K562 (cell line): ENCODE measurements around the gene NUP62. TPM values are rescaled to one million over a fixed set of nuclear protein-coding genes. Genes with fewer than 3 reads are reported as not detected.

Source experiments
- ATAC-seq: fragments of 200-7000 bp; cut with Tn5 transposase; 3 replicates; pipeline ENCODE4 v1.9.1; 2020; ENCODE audit warnings: moderate library complexity
- BruUV-seq: library from RNA; stranded (reverse); fragments of 400-500 nt; replicated peaks from 2 replicates; lab custom pipeline; 2021; lab: Mats Ljungman, UMichigan
- CTCF ChIA-PET: fragments of 300-600 bp; formaldehyde crosslinking; extraction: SDS; loops from one replicate; lab custom pipeline; 2021; ENCODE audit warnings: low intra/inter-chr PET ratio; lab: Yijun Ruan, JAX
- POLR2A ChIA-PET: fragments of 300-600, 350-650 bp; sonication (Branson Sonifier 250); formaldehyde crosslinking; extraction: SDS; loops from one replicate; lab custom pipeline; 2021; ENCODE audit warnings: antibody characterized with exemption, inconsistent platforms; lab: Yijun Ruan, JAX
- DNase-seq, 4 experiments: peaks; one replicate each; pipeline versions ENCODE4 v3.0.0 to v3.0.0-alpha.2; 2011 to 2018; ENCODE audit warnings: low spot score in 3 of 4, mixed read lengths in 3 of 4; ENCODE audit errors: extremely low read depth in 1 of 4
- FAIRE-seq: peaks from 2 replicates; lab custom pipeline; 2011; peaks lifted over from hg19 to GRCh38; lab: Jason Lieb, UNC
- H2AFZ ChIP-seq: 2 replicates; pipeline ENCODE4 v1.6.0; 2011; ENCODE audit warnings: low read depth, low read length, control low read depth, inconsistent platforms
- H3K27ac ChIP-seq: fragments of 200-600 bp; 3 replicates; pipeline ENCODE4 v1.8.0; 2011; ENCODE audit warnings: low read depth, mild to moderate bottlenecking, control low read depth, inconsistent platforms, low read length, moderate library complexity, mixed read lengths; ENCODE audit errors: extremely low read depth
- H3K27me3 ChIP-seq, 2 experiments: fragments of 300-600 bp in 1 of 2; 2 replicates in 1 of 2; 3 replicates in 1 of 2; pipeline versions ENCODE4 v1.6.0 to v1.8.0; 2011; ENCODE audit warnings: inconsistent platforms in 2 of 2, low read length in 2 of 2, mild to moderate bottlenecking in 1 of 2, mixed read lengths in 1 of 2, moderate library complexity in 1 of 2; ENCODE audit not compliant: control insufficient read depth in 2 of 2, insufficient read depth in 2 of 2
- H3K36me3 ChIP-seq: fragments of 300-600 bp; 3 replicates; pipeline ENCODE4 v1.8.0; 2011; ENCODE audit warnings: mild to moderate bottlenecking, low read length, inconsistent platforms; ENCODE audit not compliant: control insufficient read depth, insufficient read depth
- H3K4me1 ChIP-seq, 2 experiments: fragments of 200-600 bp in 1 of 2; replicated peaks in 1 of 2; 2 replicates in 1 of 2; 3 replicates in 1 of 2; pipeline versions ENCODE4 v1.5.1 to v1.8.0; 2011; ENCODE audit warnings: inconsistent platforms in 2 of 2, low read length in 2 of 2, mild to moderate bottlenecking in 1 of 2, mixed read lengths in 1 of 2, moderate library complexity in 1 of 2; ENCODE audit not compliant: control insufficient read depth in 2 of 2, insufficient read depth in 2 of 2
- H3K4me2 ChIP-seq: 2 replicates; pipeline ENCODE4 v1.6.1; 2011; ENCODE audit warnings: low read length, control low read depth, inconsistent platforms, mixed read lengths; ENCODE audit not compliant: insufficient read depth
- H3K4me3 ChIP-seq: fragments of 200-600 bp; sonication (generic), shearing (Covaris generic); 2 replicates; pipeline ENCODE4 v1.5.1; 2016; ENCODE audit warnings: control low read depth, inconsistent platforms
- H3K79me2 ChIP-seq: fragments of 200-600 bp; 3 replicates; pipeline ENCODE4 v1.8.0; 2011; ENCODE audit warnings: low read length, inconsistent platforms; ENCODE audit not compliant: control insufficient read depth, insufficient read depth
- H3K9ac ChIP-seq, 2 experiments: 2 replicates each; pipeline versions ENCODE4 v1.6.0 to v1.6.1; 2011; ENCODE audit warnings: low read depth in 2 of 2, low read length in 2 of 2, control low read depth in 1 of 2, inconsistent platforms in 1 of 2, mild to moderate bottlenecking in 1 of 2, mixed read lengths in 1 of 2; ENCODE audit not compliant: insufficient read depth in 1 of 2
- H3K9me1 ChIP-seq: one replicate; pipeline ENCODE4 v1.6.0; 2011; ENCODE audit warnings: inconsistent platforms, mild to moderate bottlenecking, low read length, moderate library complexity; ENCODE audit not compliant: control insufficient read depth, insufficient read depth
- H3K9me3 ChIP-seq: replicated peaks from 2 replicates; pipeline ENCODE4 v1.5.1; 2011; ENCODE audit warnings: low read depth, low read length, inconsistent platforms; ENCODE audit not compliant: control insufficient read depth, insufficient read depth
- H4K20me1 ChIP-seq: replicated peaks from 2 replicates; pipeline ENCODE4 v1.6.1; 2011; ENCODE audit warnings: low read length, inconsistent platforms, mixed read lengths; ENCODE audit not compliant: control insufficient read depth, insufficient read depth
- ARNT ChIP-seq, 2 experiments: fragments of 450-650 bp; IDR thresholded peaks; 2 replicates each; pipeline ENCODE4 v1.6.1; 2016; ENCODE audit warnings: mild to moderate bottlenecking in 1 of 2
- DMBX1 ChIP-seq: fragments of 250-450 bp; sonication (Bioruptor Pico); IDR thresholded peaks from 2 replicates; pipeline ENCODE4 v1.8.0; 2022; ENCODE audit warnings: inconsistent platforms, mild to moderate bottlenecking, moderate library complexity, borderline replicate concordance
- HIVEP1 ChIP-seq: fragments of 250-450 bp; sonication (Bioruptor Pico); IDR thresholded peaks from 2 replicates; pipeline ENCODE4 v1.4.0; 2020; ENCODE audit warnings: mild to moderate bottlenecking
- JUN ChIP-seq, 2 experiments: sonication (generic) in 1 of 2; formaldehyde crosslinking in 1 of 2; IDR thresholded peaks; 2 replicates each; pipeline versions ENCODE4 v1.6.1 to v1.8.0; 2012 to 2022; ENCODE audit warnings: borderline replicate concordance in 2 of 2, mild to moderate bottlenecking in 2 of 2, improper control_type of control experiment in 1 of 2, low read depth in 1 of 2, low read length in 1 of 2, missing genetic modification reagents in 1 of 2
- MECOM ChIP-seq: fragments of 250-450 bp; sonication (Bioruptor Pico); IDR thresholded peaks from 2 replicates; pipeline ENCODE4 v1.8.0; 2022; ENCODE audit warnings: inconsistent platforms
- NR1H2 ChIP-seq: sonication (generic); formaldehyde crosslinking; IDR thresholded peaks from 2 replicates; pipeline ENCODE4 v1.4.0; 2020; ENCODE audit warnings: mild to moderate bottlenecking, missing genetic modification reagents
- PHF21A ChIP-seq: fragments of 450-650 bp; IDR thresholded peaks from 2 replicates; pipeline ENCODE4 v1.6.1; 2017; ENCODE audit warnings: low read depth, borderline replicate concordance
- POLR2AphosphoS5 ChIP-seq: IDR thresholded peaks from 2 replicates; pipeline ENCODE4 v1.6.1; 2011; ENCODE audit warnings: mild to moderate bottlenecking, low read depth, low read length, moderate library complexity; ENCODE audit not compliant: control insufficient read depth, insufficient read depth
- SMAD3 ChIP-seq: fragments of 450-650 bp; formaldehyde crosslinking; conservative IDR thresholded peaks from 2 replicates; pipeline ENCODE4 v1.4.0; 2020; ENCODE audit warnings: mild to moderate bottlenecking
- ZFP36 ChIP-seq: fragments of 150-350 bp; IDR thresholded peaks from 2 replicates; pipeline ENCODE4 v1.6.1; 2018; ENCODE audit warnings: low read length, low read depth; ENCODE audit not compliant: partially characterized antibody
- ZNF224 ChIP-seq: sonication (generic); formaldehyde crosslinking; IDR thresholded peaks from 2 replicates; pipeline ENCODE4 v1.8.0; 2022; ENCODE audit warnings: mild to moderate bottlenecking, missing genetic modification reagents
- WGBS: fragments of 100-300 bp; shearing (Covaris generic); methylation state at CpG from one replicate; pipeline ENCODE4 v1.1.6; 2016; ENCODE audit warnings: low coverage, mixed read lengths; ENCODE audit not compliant: insufficient coverage; ENCODE audit errors: missing lambda C conversion rate; 5-methylcytosine and 5-hydroxymethylcytosine counted together
- in situ Hi-C: fragments of 300-500 bp; cut with MboI; formaldehyde crosslinking; loops from 4 replicates; pipeline ENCODE4 v1.15.0; 2018; ENCODE audit warnings: inconsistent platforms, mixed read lengths
- intact Hi-C: fragments of 100-400 bp; cut with micrococcal nuclease; formaldehyde crosslinking; loops from 2 replicates; pipeline ENCODE4 v1.14.2; 2022
- polyA plus RNA-seq, 8 experiments: library from polyadenylated mRNA; depleted of rRNA in 4 of 8; stranded (reverse) in 5 of 8; unstranded in 3 of 8; fragments of >200 nt; fragmentation: Nextera tagmentation in 2 of 8; fragmentation: Illumina TruSeq in 1 of 8; extraction: Ambion mirVana in 2 of 8; extraction: Trizol in 1 of 8; gene quantifications; 2 replicates each; pipeline versions ENCODE4 v1.2.1 to v1.2.3, GENCODE V29; 2011 to 2014; ENCODE audit warnings: inconsistent platforms in 1 of 8, missing spikeins in 1 of 8
- total RNA-seq, 7 experiments: library from RNA; depleted of rRNA in 6 of 7; stranded (reverse); fragments of >200 nt in 6 of 7; fragmentation: Illumina TruSeq in 2 of 7; extraction: Trizol in 2 of 7; gene quantifications; 2 replicates each; pipeline versions ENCODE4 v1.2.1 to v1.2.3, GENCODE V29; 2011 to 2021; ENCODE audit warnings: low replicate concordance in 1 of 7
- TF ChIP-seq, protein P1 (sequence below): conservative IDR thresholded peaks from 2 replicates; pipeline ENCODE4 v1.6.1; 2011; ENCODE audit warnings: low read depth, mild to moderate bottlenecking, low read length; ENCODE audit not compliant: control insufficient read depth
- TF ChIP-seq, protein P2 (sequence below): sonication (generic); formaldehyde crosslinking; IDR thresholded peaks from 2 replicates; pipeline ENCODE4 v1.9.0; 2022; ENCODE audit warnings: mild to moderate bottlenecking, missing genetic modification reagents
- TF ChIP-seq, protein P3 (sequence below): fragments of 250-450 bp; sonication (Bioruptor Pico); IDR thresholded peaks from 2 replicates; pipeline ENCODE4 v1.8.0; 2022; ENCODE audit warnings: moderate library complexity, mild to moderate bottlenecking, inconsistent platforms

The NUP62 gene
- total and polyA plus RNA-seq, 9 of the 15 experiments (the other 6 are each of a cell fraction or from before 2014, with no cell fraction given), result 16.9 to 109 (median 66.0) TPM

DNA sequence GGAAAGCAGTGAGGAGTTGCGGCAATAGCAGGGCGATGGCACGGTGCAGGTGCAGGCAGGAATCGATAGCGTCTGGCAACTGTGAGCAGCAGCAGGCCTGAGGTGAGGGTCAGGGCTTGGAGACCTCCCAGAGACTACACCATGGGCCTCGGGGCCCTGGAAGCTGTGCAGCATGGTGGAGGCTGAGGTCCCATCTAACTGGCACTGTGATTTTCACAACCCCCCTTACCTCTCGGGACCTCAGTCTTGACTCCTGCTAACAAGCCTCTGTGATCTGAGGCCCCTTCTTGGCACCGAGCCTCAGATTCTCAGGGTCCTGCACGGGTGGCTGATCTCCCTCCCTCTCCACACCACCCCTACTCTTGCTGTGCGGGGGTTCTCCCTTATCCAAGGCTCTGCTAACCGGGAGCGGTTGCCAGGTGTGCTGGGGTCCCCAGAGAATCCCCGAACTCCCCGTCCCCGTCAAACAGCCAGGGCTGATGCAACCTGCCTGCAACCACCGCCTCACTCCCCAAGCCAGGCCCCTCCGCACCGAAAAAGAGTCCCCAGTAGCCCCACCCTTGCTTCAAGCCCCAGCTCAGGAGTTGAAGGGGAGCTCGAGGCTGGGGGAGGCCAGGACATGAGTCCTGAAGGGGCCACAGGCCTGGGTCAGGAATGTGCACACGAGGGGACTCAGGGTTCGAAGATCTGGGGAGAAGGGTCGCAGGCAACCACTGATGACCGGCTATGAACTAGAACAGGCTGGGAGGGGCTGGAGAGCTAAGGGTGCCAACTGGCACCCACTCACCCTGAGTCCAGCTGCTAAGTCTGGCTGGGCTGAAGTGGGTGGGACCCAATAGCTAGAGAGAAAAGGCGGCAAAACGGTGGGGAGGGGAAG is 5.1 kb downstream of the NUP62 start (continued):
- TF ChIP-seq PHF21A (no peak), SMAD3 (CRISPR knock-in tag) (0 out of 2 replicates have a peak, but pooled peaks have one; percentile 6), ZNF224 (CRISPR knock-in tag) (no peak), NR1H2 (CRISPR knock-in tag) (no peak)
- TF ChIP-seq, protein P1, sequence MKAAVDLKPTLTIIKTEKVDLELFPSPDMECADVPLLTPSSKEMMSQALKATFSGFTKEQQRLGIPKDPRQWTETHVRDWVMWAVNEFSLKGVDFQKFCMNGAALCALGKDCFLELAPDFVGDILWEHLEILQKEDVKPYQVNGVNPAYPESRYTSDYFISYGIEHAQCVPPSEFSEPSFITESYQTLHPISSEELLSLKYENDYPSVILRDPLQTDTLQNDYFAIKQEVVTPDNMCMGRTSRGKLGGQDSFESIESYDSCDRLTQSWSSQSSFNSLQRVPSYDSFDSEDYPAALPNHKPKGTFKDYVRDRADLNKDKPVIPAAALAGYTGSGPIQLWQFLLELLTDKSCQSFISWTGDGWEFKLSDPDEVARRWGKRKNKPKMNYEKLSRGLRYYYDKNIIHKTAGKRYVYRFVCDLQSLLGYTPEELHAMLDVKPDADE, result no peak

GRCh38 chr19:49923055-49924003 is 6.0 kb downstream of the NUP62 start:
- BruUV-seq, result no TSS peak
- FAIRE-seq (no peak), ATAC-seq (no peak), DNase-seq (no peak)
- peaks cover 9% of the 10 kb centered on the region for H3K9me1 ChIP-seq
- H3K4me1 ChIP-seq, result peaks cover 30 to 56% of the 10 kb centered on the region in 2 experiments
- peaks cover 97% of the 10 kb centered on the region for H3K79me2 ChIP-seq
- no peak overlapping the region for H3K4me2 ChIP-seq
- peaks cover 28% of the 10 kb centered on the region for H4K20me1 ChIP-seq
- intact Hi-C loops, result no loop called here
- CTCF ChIA-PET, result no interaction called here
- POLR2A ChIA-PET, result interaction anchor here (0.7 to 1.2 kb wide), 4 partner anchors 9 to 798 kb away, joined by 3 to 6 read pairs (median 4); no protein-coding TSS in a partner anchor
- no peaks in the 10 kb centered on the region for H3K9me3 ChIP-seq
- H3K27ac ChIP-seq, result peak overlapping the region; percentile 70; the same call in 2 of the 3 replicates
- in situ Hi-C loops, result no loop called here
- H3K27me3 ChIP-seq, result no peaks in the 10 kb centered on the region
- no peak overlapping the region for H3K4me3 ChIP-seq
- 94% methylated on average over 28 of the region's 31 CpGs for WGBS
- H3K36me3 ChIP-seq, result peaks cover 92% of the 10 kb centered on the region
- no peak overlapping the region for H2AFZ ChIP-seq
- H3K9ac ChIP-seq, result peak overlapping the region; percentile 58 to 82; a peak in 3 of 4 replicates
- TF ChIP-seq POLR2AphosphoS5 (peak; percentile 15; the same call in 1 of the 2 replicates), JUN (IDR thresholded peaks at IDR 0.05; ENCODE audit: borderline replicate concordance, low read depth, low read length) (no peak), JUN (CRISPR knock-in tag; IDR thresholded peaks at IDR 0.05; ENCODE audit: borderline replicate concordance) (0 out of 2 replicates have a peak, but pooled peaks have one; percentile 54), MECOM (CRISPR knock-in tag) (peak; percentile 32), ZFP36 (no peak), HIVEP1 (0 out of 2 replicates have a peak, but pooled peaks have one; percentile 25), ARNT (IDR thresholded peaks at IDR 0.05) (no peak), DMBX1 (CRISPR knock-in tag) (peak; percentile 6; the same call in 1 of the 2 replicates)
- TF ChIP-seq, protein P2, sequence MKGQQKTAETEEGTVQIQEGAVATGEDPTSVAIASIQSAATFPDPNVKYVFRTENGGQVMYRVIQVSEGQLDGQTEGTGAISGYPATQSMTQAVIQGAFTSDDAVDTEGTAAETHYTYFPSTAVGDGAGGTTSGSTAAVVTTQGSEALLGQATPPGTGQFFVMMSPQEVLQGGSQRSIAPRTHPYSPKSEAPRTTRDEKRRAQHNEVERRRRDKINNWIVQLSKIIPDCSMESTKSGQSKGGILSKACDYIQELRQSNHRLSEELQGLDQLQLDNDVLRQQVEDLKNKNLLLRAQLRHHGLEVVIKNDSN (CRISPR knock-in tag), result 0 out of 2 replicates have a peak, but pooled peaks have one; percentile 14
- TF ChIP-seq, protein P3, sequence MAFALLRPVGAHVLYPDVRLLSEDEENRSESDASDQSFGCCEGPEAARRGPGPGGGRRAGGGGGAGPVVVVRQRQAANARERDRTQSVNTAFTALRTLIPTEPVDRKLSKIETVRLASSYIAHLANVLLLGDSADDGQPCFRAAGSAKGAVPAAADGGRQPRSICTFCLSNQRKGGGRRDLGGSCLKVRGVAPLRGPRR (CRISPR knock-in tag), result 0 out of 2 replicates have a peak, but pooled peaks have one; percentile 12
